ENCODE data around the gene MYL1. TPM values are rescaled to one million over a fixed set of nuclear protein-coding genes. Genes with fewer than 3 reads are reported as not detected.

MYL1 gene
- polyA plus RNA-seq, 1 donor (not counting 4 experiments of a cell fraction or from before 2014, with no cell fraction given), result not detected

- H3K9ac ChIP-seq (ENCODE audit: control insufficient read depth, extremely low read depth, insufficient read depth, low read length), result no peak overlapping the region
- no peak overlapping the region for H2AFZ ChIP-seq (ENCODE audit: control insufficient read depth, low read length)
- dilution Hi-C loops (cut with MboI; ENCODE audit: extremely low pct_ligation_motif_present, low sequenced_read_pairs), result no loop called here
- DNase-seq (ENCODE audit: low read depth, low spot score) (no peak), FAIRE-seq (no peak)
- no peak for TF ChIP-seq EZH2 (IDR thresholded peaks at IDR 0.05; ENCODE audit: low read length)
- TF ChIP-seq, protein P1, sequence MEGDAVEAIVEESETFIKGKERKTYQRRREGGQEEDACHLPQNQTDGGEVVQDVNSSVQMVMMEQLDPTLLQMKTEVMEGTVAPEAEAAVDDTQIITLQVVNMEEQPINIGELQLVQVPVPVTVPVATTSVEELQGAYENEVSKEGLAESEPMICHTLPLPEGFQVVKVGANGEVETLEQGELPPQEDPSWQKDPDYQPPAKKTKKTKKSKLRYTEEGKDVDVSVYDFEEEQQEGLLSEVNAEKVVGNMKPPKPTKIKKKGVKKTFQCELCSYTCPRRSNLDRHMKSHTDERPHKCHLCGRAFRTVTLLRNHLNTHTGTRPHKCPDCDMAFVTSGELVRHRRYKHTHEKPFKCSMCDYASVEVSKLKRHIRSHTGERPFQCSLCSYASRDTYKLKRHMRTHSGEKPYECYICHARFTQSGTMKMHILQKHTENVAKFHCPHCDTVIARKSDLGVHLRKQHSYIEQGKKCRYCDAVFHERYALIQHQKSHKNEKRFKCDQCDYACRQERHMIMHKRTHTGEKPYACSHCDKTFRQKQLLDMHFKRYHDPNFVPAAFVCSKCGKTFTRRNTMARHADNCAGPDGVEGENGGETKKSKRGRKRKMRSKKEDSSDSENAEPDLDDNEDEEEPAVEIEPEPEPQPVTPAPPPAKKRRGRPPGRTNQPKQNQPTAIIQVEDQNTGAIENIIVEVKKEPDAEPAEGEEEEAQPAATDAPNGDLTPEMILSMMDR (optimal IDR thresholded peaks at IDR 0.05 in 1 of 3, IDR thresholded peaks at IDR 0.05 in 1 of 3, conservative IDR thresholded peaks at IDR 0.05 in 1 of 3; ENCODE audit: extremely low read depth in 1 of 3, insufficient read depth in 2 of 3, low read length in 3 of 3), result no peak
- no peaks in the 10 kb centered on the region for H4K20me1 ChIP-seq (ENCODE audit: control insufficient read depth, extremely low read depth, insufficient read depth, low read length)
- H3K36me3 ChIP-seq (ENCODE audit: control insufficient read depth in 2 of 2, extremely low read depth in 1 of 2, insufficient read depth in 2 of 2, low read length in 2 of 2), result no peaks in the 10 kb centered on the region
- no peak overlapping the region for H3K4me3 ChIP-seq (ENCODE audit: control insufficient read depth in 2 of 3, extremely low read depth in 1 of 3, insufficient read depth in 2 of 3, low read depth in 1 of 3, low read length in 3 of 3)
- H3K9me3 ChIP-seq (ENCODE audit: control insufficient read depth, low read depth, low read length), result no peaks in the 10 kb centered on the region
- no peak overlapping the region for H3K4me2 ChIP-seq (ENCODE audit: control insufficient read depth, extremely low read depth, insufficient read depth, low read depth, low read length)
- no peaks in the 10 kb centered on the region for H3K9me1 ChIP-seq (ENCODE audit: control insufficient read depth, extremely low read depth, insufficient read depth, low read length)
- no peaks in the 10 kb centered on the region for H3K4me1 ChIP-seq (ENCODE audit: control insufficient read depth, extremely low read depth, insufficient read depth, low read length)
- H3K27ac ChIP-seq (ENCODE audit: control insufficient read depth, insufficient read depth, low read length), result no peak overlapping the region
- H3K27me3 ChIP-seq (ENCODE audit: control insufficient read depth, extremely low read depth, insufficient read depth, low read length), result no peaks in the 10 kb centered on the region
- no peaks in the 10 kb centered on the region for H3K79me2 ChIP-seq (ENCODE audit: control insufficient read depth, insufficient read depth, low read length)
These were observed 8.0 kb upstream of the MYL1 start for GRCh38 chr2:210323003-210323402.

DNA sequence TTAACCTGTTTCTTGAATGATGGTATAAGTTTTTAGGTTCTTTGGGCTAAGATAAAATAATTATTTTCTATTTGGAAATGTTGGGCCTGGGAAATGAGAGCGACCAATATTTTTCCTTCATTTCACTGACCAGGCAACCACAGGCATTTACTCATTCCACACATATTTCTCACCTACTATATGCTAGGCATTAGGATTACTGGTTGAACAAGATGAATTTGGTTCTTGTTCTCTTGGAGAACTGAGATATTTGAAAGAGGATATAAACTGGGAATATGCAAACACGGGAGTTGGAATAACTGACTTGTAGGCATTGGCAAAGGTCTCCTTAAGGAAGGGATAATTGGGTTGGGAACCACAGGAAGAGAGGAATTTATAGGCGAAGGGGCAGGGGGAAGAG, 3.9 kb upstream of the MYL1 start:
- Histone ChIP-seq H3K27ac (ENCODE audit: control insufficient read depth, insufficient read depth, low read length) (no peak overlapping the region), H3K4me3 (ENCODE audit: control insufficient read depth in 2 of 3, extremely low read depth in 1 of 3, insufficient read depth in 2 of 3, low read depth in 1 of 3, low read length in 3 of 3) (no peak overlapping the region), H3K27me3 (ENCODE audit: control insufficient read depth, extremely low read depth, insufficient read depth, low read length) (no peaks in the 10 kb centered on the region), H3K79me2 (ENCODE audit: control insufficient read depth, insufficient read depth, low read length) (no peaks in the 10 kb centered on the region), H3K9ac (ENCODE audit: control insufficient read depth, extremely low read depth, insufficient read depth, low read length) (no peak overlapping the region), H3K4me1 (ENCODE audit: control insufficient read depth, extremely low read depth, insufficient read depth, low read length) (no peaks in the 10 kb centered on the region), H3K36me3 (ENCODE audit: control insufficient read depth in 2 of 2, extremely low read depth in 1 of 2, insufficient read depth in 2 of 2, low read length in 2 of 2) (no peaks in the 10 kb centered on the region), H3K9me1 (ENCODE audit: control insufficient read depth, extremely low read depth, insufficient read depth, low read length) (no peaks in the 10 kb centered on the region), H3K4me2 (ENCODE audit: control insufficient read depth, extremely low read depth, insufficient read depth, low read depth, low read length) (no peak overlapping the region), H3K9me3 (ENCODE audit: control insufficient read depth, low read depth, low read length) (no peaks in the 10 kb centered on the region), H2AFZ (ENCODE audit: control insufficient read depth, low read length) (no peak overlapping the region), H4K20me1 (ENCODE audit: control insufficient read depth, extremely low read depth, insufficient read depth, low read length) (no peaks in the 10 kb centered on the region)
- dilution Hi-C loops (cut with MboI; ENCODE audit: extremely low pct_ligation_motif_present, low sequenced_read_pairs), result no loop called here
- DNase-seq (ENCODE audit: low read depth, low spot score) (no peak), FAIRE-seq (no peak)
- TF ChIP-seq EZH2 (IDR thresholded peaks at IDR 0.05; ENCODE audit: low read length), result no peak
- TF ChIP-seq, protein P1 (optimal IDR thresholded peaks at IDR 0.05 in 1 of 3, IDR thresholded peaks at IDR 0.05 in 1 of 3, conservative IDR thresholded peaks at IDR 0.05 in 1 of 3; ENCODE audit: extremely low read depth in 1 of 3, insufficient read depth in 2 of 3, low read length in 3 of 3), result no peak

Measured in keratinocyte (primary cell).